Measurements from ENCODE around the gene HPGDS. TPM values are rescaled to one million over a fixed set of nuclear protein-coding genes. Genes with fewer than 3 reads are reported as not detected.

The HPGDS gene
- total and polyA plus RNA-seq, 2 experiments from 2014 or later, result not detected

- ATAC-seq, result no peak
- Mint-ChIP-seq H3K9me3 (peaks cover 10% of the 10 kb centered on the region; the same call in 1 of the 3 replicates), H3K4me1 (no peaks in the 10 kb centered on the region), H3K4me3 (no peak overlapping the region), H3K27me3 (ENCODE audit: insufficient read depth, low read depth, poor library complexity) (no peaks in the 10 kb centered on the region), H3K27ac (no peak overlapping the region), H3K36me3 (ENCODE audit: low read depth) (no peaks in the 10 kb centered on the region)
- H3K4me1 ChIP-seq (ENCODE audit: insufficient read depth), result no peaks in the 10 kb centered on the region
- no peak overlapping the region for H3K27ac ChIP-seq (ENCODE audit: low read depth)
- no peak overlapping the region for H3K4me2 ChIP-seq
- H2AFZ ChIP-seq, result no peak overlapping the region
- no peak overlapping the region for H3K4me3 ChIP-seq
- H4K20me1 ChIP-seq (replicated peaks; ENCODE audit: insufficient read depth), result no peaks in the 10 kb centered on the region
- no peaks in the 10 kb centered on the region for H3F3A ChIP-seq (replicated peaks; ENCODE audit: low read depth)
- no peaks in the 10 kb centered on the region for H3K36me3 ChIP-seq (ENCODE audit: insufficient read depth)
- 0 out of 2 replicates have a peak, but pooled peaks cover 3% of the 10 kb centered on the region for H3K9me2 ChIP-seq (ENCODE audit: insufficient read depth)
- no peaks in the 10 kb centered on the region for H3K27me3 ChIP-seq (ENCODE audit: insufficient read depth)
- no peak for DNase-seq (ENCODE audit: low spot score)
- TF ChIP-seq ETS1 (IDR thresholded peaks at IDR 0.05), result no peak
- TF ChIP-seq CTCF (conservative IDR thresholded peaks at IDR 0.05; ENCODE audit: low read depth in 2 of 2), result no peak
- no peak for TF ChIP-seq ZNF462 (CRISPR knock-in tag; IDR thresholded peaks at IDR 0.05)
- TF ChIP-seq EZH2 (IDR thresholded peaks at IDR 0.05; ENCODE audit: low read depth, unreplicated experiment), result no peak
- TF ChIP-seq ZNF331 (CRISPR knock-in tag; IDR thresholded peaks at IDR 0.05; ENCODE audit: low read depth), result no peak
- TF ChIP-seq JUNB (IDR thresholded peaks at IDR 0.05; ENCODE audit: unreplicated experiment), result no peak
- no peak for TF ChIP-seq EZH2phosphoT487 (IDR thresholded peaks at IDR 0.05; ENCODE audit: unreplicated experiment)
- TF ChIP-seq REST (IDR thresholded peaks at IDR 0.05; ENCODE audit: unreplicated experiment), result no peak
- no peak for TF ChIP-seq CREB1 (CRISPR knock-in tag; IDR thresholded peaks at IDR 0.05; ENCODE audit: low read depth)
- H3K79me2 ChIP-seq (replicated peaks; ENCODE audit: insufficient read depth), result no peaks in the 10 kb centered on the region
Measured at GRCh38 chr4:94306713-94307112, 35.9 kb downstream of the HPGDS start.

Data from GM23338 (cell line).